Testis (tissue), 3 donors: ENCODE results near the gene RIMBP2. TPM values are rescaled to one million over a fixed set of nuclear protein-coding genes. Genes with fewer than 3 reads are reported as not detected.

Experiments
- DNase-seq: peaks from one replicate; pipeline ENCODE4 v3.0.0-alpha.2; 2019
- H3K27ac ChIP-seq, 2 donors: fragments of 200-600 bp; sonication (generic); one replicate each; pipeline ENCODE4 v1.5.1; 2019
- H3K27me3 ChIP-seq: fragments of 200-600 bp; sonication (generic); one replicate; pipeline ENCODE4 v1.5.1; 2019
- H3K36me3 ChIP-seq: fragments of 200-600 bp; sonication (generic); one replicate; pipeline ENCODE4 v1.5.1; 2017; ENCODE audit warnings: low read depth; ENCODE audit errors: missing control alignments
- H3K4me1 ChIP-seq: fragments of 200-600 bp; sonication (generic); one replicate; pipeline ENCODE4 v1.5.1; 2019
- H3K4me3 ChIP-seq, 2 donors: fragments of 200-600 bp; sonication (generic); one replicate each; pipeline ENCODE4 v1.5.1; 2017 to 2019
- H3K9me3 ChIP-seq: fragments of 200-600 bp; sonication (generic); one replicate; pipeline ENCODE4 v1.5.1; 2017
- CTCF ChIP-seq, 3 experiments: fragments of 450-650 bp in 2 of 3; fragments of 200-600 bp in 1 of 3; sonication (generic) in 1 of 3; IDR thresholded peaks; one replicate each; pipeline ENCODE4 v1.5.1; 2016 to 2019; ENCODE audit warnings: antibody characterized with exemption in 3 of 3, mild to moderate bottlenecking in 2 of 3, moderate library complexity in 1 of 3
- POLR2A ChIP-seq: fragments of 450-650 bp; IDR thresholded peaks from one replicate; pipeline ENCODE4 v1.6.1; 2017; ENCODE audit warnings: antibody characterized with exemption, mild to moderate bottlenecking, moderate library complexity
- WGBS, 2 donors: methylation state at CpG; one replicate each; pipeline ENCODE4 v1.1.5; 2018; 5-methylcytosine and 5-hydroxymethylcytosine counted together
- intact Hi-C: fragments of 100-400 bp; cut with DNase I; formaldehyde crosslinking; loops from one replicate; pipeline ENCODE4 v1.15.1; 2023; ENCODE audit warnings: low total_unique reads
- polyA plus RNA-seq: library from polyadenylated mRNA; stranded (reverse); fragments of 350-450 nt; fragmentation: Illumina TruSeq; extraction: RNeasy Lipid Tissue Mini Kit (QIAGEN cat#74804); gene quantifications from one replicate; pipeline ENCODE4 v1.2.3, GENCODE V29; 2014; ENCODE audit warnings: low read depth, low replicate concordance; ENCODE audit not compliant: insufficient read depth
- total RNA-seq, 2 donors: library from RNA; depleted of rRNA; stranded (reverse); fragments of >200 nt; gene quantifications; one replicate each; pipeline ENCODE4 v1.2.3, GENCODE V29; 2016

RIMBP2 gene
- total and polyA plus RNA-seq, 3 donors from 2014 or later, result 8.0 to 10.0 (median 8.7) TPM

GRCh38 chr12:130435826-130436225, 280.3 kb downstream of the RIMBP2 start:
- Histone ChIP-seq H3K4me1 (no peaks in the 10 kb centered on the region), H3K36me3 (no peaks in the 10 kb centered on the region), H3K27me3 (no peaks in the 10 kb centered on the region), H3K4me3 (no peak overlapping the region), H3K9me3 (no peaks in the 10 kb centered on the region), H3K27ac (no peak overlapping the region)
- DNase-seq, result no peak
- WGBS, 2 donors, result 91 to 92% methylated on average over 11 to 17 of the region's 17 CpGs
- TF ChIP-seq CTCF (IDR thresholded peaks at IDR 0.05) (no peak), POLR2A (no peak)
- intact Hi-C loops, result no loop called here

- H3K27me3 ChIP-seq, result no peaks in the 10 kb centered on the region
- H3K4me1 ChIP-seq, result no peaks in the 10 kb centered on the region
- H3K9me3 ChIP-seq, result no peaks in the 10 kb centered on the region
- no peaks in the 10 kb centered on the region for H3K36me3 ChIP-seq
- DNase-seq, result no peak
- no peak overlapping the region for H3K27ac ChIP-seq
- intact Hi-C loops, result no loop called here
- WGBS, 2 donors, result 90 to 94% methylated on average over 6 of the region's 6 CpGs
- no peak overlapping the region for H3K4me3 ChIP-seq
- no peak for TF ChIP-seq POLR2A
- TF ChIP-seq CTCF (IDR thresholded peaks at IDR 0.05), result no peak
Observed at GRCh38 chr12:130435331-130435730, 280.8 kb downstream of the RIMBP2 start.

- Histone ChIP-seq H3K36me3 (no peaks in the 10 kb centered on the region), H3K4me1 (no peaks in the 10 kb centered on the region), H3K4me3 (no peak overlapping the region), H3K27ac (no peak overlapping the region), H3K27me3 (no peaks in the 10 kb centered on the region), H3K9me3 (no peaks in the 10 kb centered on the region)
- no peak for TF ChIP-seq CTCF (IDR thresholded peaks at IDR 0.05)
- no peak for TF ChIP-seq POLR2A
- no peak for DNase-seq
- intact Hi-C loops, result no loop called here
- WGBS, 2 donors, result 93 to 95% methylated on average over 18 to 22 of the region's 22 CpGs
Observed at GRCh38 chr12:130434560-130434959, 281.5 kb downstream of the RIMBP2 start.

- 87 to 88% methylated on average over 9 to 13 of the region's 13 CpGs for WGBS, 2 donors
- intact Hi-C loops, result no loop called here
- Histone ChIP-seq H3K4me1 (no peaks in the 10 kb centered on the region), H3K27me3 (no peaks in the 10 kb centered on the region), H3K27ac (no peak overlapping the region), H3K36me3 (no peaks in the 10 kb centered on the region), H3K9me3 (no peaks in the 10 kb centered on the region), H3K4me3 (no peak overlapping the region)
- no peak for DNase-seq
- TF ChIP-seq POLR2A (no peak), CTCF (IDR thresholded peaks at IDR 0.05) (no peak)
Observed at GRCh38 chr12:130433834-130434233, 282.3 kb downstream of the RIMBP2 start.

GRCh38 chr12:130433411-130433810, 282.7 kb downstream of the RIMBP2 start:
- Histone ChIP-seq H3K36me3 (no peaks in the 10 kb centered on the region), H3K4me3 (no peak overlapping the region), H3K9me3 (no peaks in the 10 kb centered on the region), H3K27ac (no peak overlapping the region), H3K27me3 (no peaks in the 10 kb centered on the region), H3K4me1 (no peaks in the 10 kb centered on the region)
- intact Hi-C loops, result no loop called here
- no peak for DNase-seq
- 91 to 93% methylated on average over 6 of the region's 6 CpGs for WGBS, 2 donors
- TF ChIP-seq CTCF (IDR thresholded peaks at IDR 0.05) (no peak), POLR2A (no peak)
